Measurements from ENCODE around the gene STAT3. TPM values are rescaled to one million over a fixed set of nuclear protein-coding genes. Genes with fewer than 3 reads are reported as not detected.

Gene STAT3
- total RNA-seq, 3 donors from 2014 or later (not counting 1 experiment from before 2014, with no cell fraction given), result 190 to 246 (median 206) TPM

GRCh38 chr17:42429726-42430447 lies 41.6 kb upstream of the STAT3 start:
- intact Hi-C loops (cut with micrococcal nuclease), result loop anchor here (10.0 kb wide), 1 partner anchor 55 kb away; no protein-coding TSS in a partner anchor
- H3K27ac Mint-ChIP-seq, result no peak overlapping the region
- Histone ChIP-seq H3K36me3 (ENCODE audit: control insufficient read depth, insufficient read depth, low read length) (no peaks in the 10 kb centered on the region), H3K27me3 (ENCODE audit: control insufficient read depth, insufficient read depth, low read length) (peaks cover 5% of the 10 kb centered on the region), H3K27ac (ENCODE audit: low read length) (no peak overlapping the region), H3K4me3 (ENCODE audit: low read length) (no peak overlapping the region), H3K9me3 (ENCODE audit: control insufficient read depth, insufficient read depth, low read length) (no peaks in the 10 kb centered on the region), H3K4me1 (ENCODE audit: control insufficient read depth, insufficient read depth, low read length) (no peaks in the 10 kb centered on the region)
- no peak for TF ChIP-seq CTCF (IDR thresholded peaks at IDR 0.05)
- 84% methylated on average over 2 of the region's 3 CpGs for WGBS (ENCODE audit: insufficient coverage)
- no peak for DNase-seq
- H3K27me3 Mint-ChIP-seq (ENCODE audit: low read depth in 2 of 2), result peaks cover 20 to 25% of the 10 kb centered on the region in 2 donors
- no peaks in the 10 kb centered on the region for H3K36me3 Mint-ChIP-seq
- H3K4me1 Mint-ChIP-seq, result peaks cover 0 to 4% of the 10 kb centered on the region in 2 donors
- no peak overlapping the region for H3K4me3 Mint-ChIP-seq
- H3K9me3 Mint-ChIP-seq, result no peaks in the 10 kb centered on the region
- ATAC-seq, result no peak

- ATAC-seq (peak; percentile 66 to 80 (median 76)), DNase-seq (peak in 1 of 2 donors; percentile 77)
- H3K4me1 ChIP-seq (ENCODE audit: control insufficient read depth, insufficient read depth, low read length), result peaks cover under 1% of the 10 kb centered on the region
- Mint-ChIP-seq H3K4me3 (no peak overlapping the region), H3K4me1 (peaks cover 0 to 4% of the 10 kb centered on the region in 2 donors), H3K9me3 (no peaks in the 10 kb centered on the region), H3K36me3 (no peaks in the 10 kb centered on the region), H3K27ac (no peak overlapping the region), H3K27me3 (ENCODE audit: low read depth in 2 of 2) (peaks cover 21 to 27% of the 10 kb centered on the region in 2 donors)
- TF ChIP-seq CTCF (IDR thresholded peaks at IDR 0.05), result peak; percentile 51
- H3K27me3 ChIP-seq (ENCODE audit: control insufficient read depth, insufficient read depth, low read length), result peaks cover 13% of the 10 kb centered on the region
- no peaks in the 10 kb centered on the region for H3K36me3 ChIP-seq (ENCODE audit: control insufficient read depth, insufficient read depth, low read length)
- intact Hi-C loops (cut with micrococcal nuclease), result loop anchor here (1.0 kb wide), 2 partner anchors 89 to 99 kb away; no protein-coding TSS in a partner anchor
- no peak overlapping the region for H3K4me3 ChIP-seq (ENCODE audit: low read length)
- WGBS (ENCODE audit: insufficient coverage), result 50% methylated on average over 3 of the region's 4 CpGs
- H3K9me3 ChIP-seq (ENCODE audit: control insufficient read depth, insufficient read depth, low read length), result no peaks in the 10 kb centered on the region
- no peak overlapping the region for H3K27ac ChIP-seq (ENCODE audit: low read length)
These were observed 40.1 kb upstream of the STAT3 start for GRCh38 chr17:42428141-42428944.

- H3K9me3 Mint-ChIP-seq, result no peaks in the 10 kb centered on the region
- Histone ChIP-seq H3K9me3 (ENCODE audit: control insufficient read depth, insufficient read depth, low read length) (no peaks in the 10 kb centered on the region), H3K27ac (ENCODE audit: low read length) (no peak overlapping the region), H3K4me1 (ENCODE audit: control insufficient read depth, insufficient read depth, low read length) (peaks cover 18% of the 10 kb centered on the region), H3K4me3 (ENCODE audit: low read length) (no peak overlapping the region), H3K36me3 (ENCODE audit: control insufficient read depth, insufficient read depth, low read length) (no peaks in the 10 kb centered on the region), H3K27me3 (ENCODE audit: control insufficient read depth, insufficient read depth, low read length) (peaks cover 31% of the 10 kb centered on the region)
- H3K27me3 Mint-ChIP-seq (ENCODE audit: low read depth in 2 of 2), result peaks cover 40 to 43% of the 10 kb centered on the region in 2 donors
- no peak for ATAC-seq
- TF ChIP-seq CTCF (IDR thresholded peaks at IDR 0.05), result no peak
- H3K4me1 Mint-ChIP-seq, result peaks cover 6 to 25% of the 10 kb centered on the region in 2 donors
- no peak overlapping the region for H3K27ac Mint-ChIP-seq
- 90% methylated on average over 4 of the region's 4 CpGs for WGBS (ENCODE audit: insufficient coverage)
- no peak for DNase-seq
- intact Hi-C loops (cut with micrococcal nuclease), result no loop called here
- no peaks in the 10 kb centered on the region for H3K36me3 Mint-ChIP-seq
- no peak overlapping the region for H3K4me3 Mint-ChIP-seq
These were observed 36.9 kb upstream of the STAT3 start for GRCh38 chr17:42424991-42425610.
